ENCODE measurements around the gene P2RX5. TPM values are rescaled to one million over a fixed set of nuclear protein-coding genes. Genes with fewer than 3 reads are reported as not detected.

The P2RX5 gene
- total RNA-seq, 1 donor from 2014 or later: not detected

- peaks cover 0 to 2% of the 10 kb centered on the region in 2 donors for H3K4me1 ChIP-seq
- peaks cover 7% of the 10 kb centered on the region for H3K27me3 ChIP-seq
- intact Hi-C loops (cut with DNase I): no loop called here
- no peaks in the 10 kb centered on the region for H3K9me3 ChIP-seq
- no peak for TF ChIP-seq CTCF (IDR thresholded peaks at IDR 0.05)
- no peaks in the 10 kb centered on the region for H3K36me3 ChIP-seq
- no peak overlapping the region for H3K27ac ChIP-seq
- no peak for DNase-seq (ENCODE audit: low spot score in 2 of 2)
- H3K4me3 ChIP-seq: no peak overlapping the region
Measured at GRCh38 chr17:3690094-3690715, 5.8 kb downstream of the P2RX5 start.

DNA sequence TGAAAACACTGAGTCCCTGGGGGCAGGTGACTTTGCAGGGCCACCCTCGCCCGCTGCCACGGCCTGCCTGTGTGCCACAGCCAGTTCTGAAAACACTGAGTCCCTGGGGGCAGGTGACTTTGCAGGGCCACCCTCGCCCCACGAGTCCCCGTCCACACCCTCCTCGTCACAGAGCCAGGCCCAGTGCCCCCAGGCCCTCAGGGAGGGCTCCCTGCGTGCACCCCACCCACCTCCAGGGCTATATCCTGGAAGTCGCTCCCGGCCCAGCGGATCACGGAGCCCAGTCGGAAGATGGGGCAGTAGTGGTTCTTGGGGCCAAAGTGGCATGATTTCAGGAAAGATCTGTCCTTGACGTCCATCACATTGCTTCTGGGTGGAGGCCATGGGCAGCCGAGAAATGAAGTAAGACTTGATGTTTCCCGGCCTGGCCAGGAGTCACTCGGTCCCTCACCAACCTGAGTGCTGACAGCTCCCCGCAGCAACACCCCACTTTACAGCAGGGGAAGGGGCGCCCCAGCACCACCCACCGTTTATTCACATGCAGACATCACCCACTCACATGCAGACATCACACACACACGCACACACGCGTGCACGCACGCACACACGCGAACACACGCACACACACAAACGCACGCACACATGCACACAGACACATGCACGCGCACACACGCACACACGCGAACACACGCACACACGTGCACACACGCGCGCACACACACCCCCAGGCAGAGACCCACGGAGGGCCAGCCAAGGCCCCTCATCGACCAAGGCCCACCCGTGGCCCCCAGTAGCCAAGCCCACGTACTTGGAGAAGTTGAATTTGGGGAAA lies 6.5 kb downstream of the P2RX5 start:
- no peaks in the 10 kb centered on the region for H3K36me3 ChIP-seq
- no peaks in the 10 kb centered on the region for H3K4me1 ChIP-seq
- no peak for DNase-seq (ENCODE audit: low spot score in 2 of 2)
- no peak overlapping the region for H3K27ac ChIP-seq
- intact Hi-C loops (cut with DNase I): no loop called here
- no peaks in the 10 kb centered on the region for H3K27me3 ChIP-seq
- no peaks in the 10 kb centered on the region for H3K9me3 ChIP-seq
- no peak overlapping the region for H3K4me3 ChIP-seq
- no peak for TF ChIP-seq CTCF (IDR thresholded peaks at IDR 0.05)

GRCh38 chr17:3688852-3689261 lies 7.1 kb downstream of the P2RX5 start:
- intact Hi-C loops (cut with DNase I): no loop called here
- no peak for DNase-seq (ENCODE audit: low spot score in 2 of 2)
- no peak for TF ChIP-seq CTCF (IDR thresholded peaks at IDR 0.05)
- H3K27ac ChIP-seq: no peak overlapping the region
- no peaks in the 10 kb centered on the region for H3K9me3 ChIP-seq
- H3K4me1 ChIP-seq: no peaks in the 10 kb centered on the region
- no peak overlapping the region for H3K4me3 ChIP-seq
- no peaks in the 10 kb centered on the region for H3K27me3 ChIP-seq
- H3K36me3 ChIP-seq: no peaks in the 10 kb centered on the region

- no peaks in the 10 kb centered on the region for H3K27me3 ChIP-seq
- intact Hi-C loops (cut with DNase I): no loop called here
- no peaks in the 10 kb centered on the region for H3K4me1 ChIP-seq
- no peak overlapping the region for H3K4me3 ChIP-seq
- no peak overlapping the region for H3K27ac ChIP-seq
- H3K36me3 ChIP-seq: no peaks in the 10 kb centered on the region
- TF ChIP-seq CTCF (IDR thresholded peaks at IDR 0.05): no peak
- no peak for DNase-seq (ENCODE audit: low spot score in 2 of 2)
- no peaks in the 10 kb centered on the region for H3K9me3 ChIP-seq
Measured at GRCh38 chr17:3688027-3688553, 7.9 kb downstream of the P2RX5 start.

DNA sequence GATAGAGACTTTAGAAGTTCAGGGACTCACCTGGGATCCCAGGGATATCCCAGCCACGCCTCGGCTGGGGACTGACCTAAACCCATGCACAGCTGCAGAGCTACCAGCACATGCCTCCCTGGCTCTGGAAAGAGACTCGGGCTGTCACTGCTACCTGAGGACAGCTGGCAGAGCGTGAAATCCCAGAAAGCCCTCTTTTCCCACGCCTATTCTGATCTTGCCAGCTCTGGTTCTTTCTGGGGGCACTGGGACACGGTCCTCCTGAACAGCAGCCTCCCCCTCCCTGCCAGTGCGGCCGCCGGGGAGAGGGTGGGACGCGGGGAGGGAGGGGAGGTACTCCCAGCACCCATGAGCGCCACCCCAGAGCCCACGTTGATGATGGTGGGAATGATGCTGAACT lies 10.8 kb downstream of the P2RX5 start:
- intact Hi-C loops (cut with DNase I): no loop called here
- no peaks in the 10 kb centered on the region for H3K36me3 ChIP-seq
- no peak overlapping the region for H3K27ac ChIP-seq
- DNase-seq (ENCODE audit: low spot score in 2 of 2): no peak
- no peak overlapping the region for H3K4me3 ChIP-seq
- no peaks in the 10 kb centered on the region for H3K4me1 ChIP-seq
- H3K27me3 ChIP-seq: no peaks in the 10 kb centered on the region
- H3K9me3 ChIP-seq: no peaks in the 10 kb centered on the region
- no peak for TF ChIP-seq CTCF (IDR thresholded peaks at IDR 0.05)
